GM12878 (cell line): ENCODE measurements around the gene CDR2. TPM values are rescaled to one million over a fixed set of nuclear protein-coding genes. Genes with fewer than 3 reads are reported as not detected.
"Not testable (repeated sequence)": the region's sequence is repeated elsewhere in the genome, so short reads cannot be mapped to it uniquely, and the experiment has no call there.

Experiments used
- ATAC-seq: fragments of 200-7000 bp; cut with Tn5 transposase; 3 replicates; pipeline ENCODE4 v1.9.1; 2020; ENCODE audit warnings: mild to moderate bottlenecking, moderate library complexity
- BruUV-seq: library from RNA; stranded (reverse); fragments of 400-500 nt; replicated peaks from 2 replicates; lab custom pipeline; 2021; lab: Mats Ljungman, UMichigan
- CTCF ChIA-PET: fragments of 300-600 bp; sonication (Branson Sonifier 250); formaldehyde crosslinking; extraction: SDS; loops from one replicate; lab custom pipeline; 2021; ENCODE audit warnings: inconsistent platforms; lab: Yijun Ruan, JAX
- POLR2A ChIA-PET: fragments of 350-600 bp; formaldehyde crosslinking; extraction: SDS; loops from one replicate; lab custom pipeline; 2021; ENCODE audit warnings: inconsistent platforms; lab: Charles Lee
- RAD21 ChIA-PET: fragments of 300-600 bp; sonication (Branson Sonifier 250); formaldehyde crosslinking; loops from one replicate; lab custom pipeline; 2023; ENCODE audit warnings: antibody characterized with exemption; ENCODE audit not compliant: unreplicated experiment; lab: Charles Lee
- SMC1A ChIA-PET: fragments of 300-600 bp; sonication (Branson Sonifier 250); formaldehyde crosslinking; loops from one replicate; lab custom pipeline; 2023; ENCODE audit not compliant: unreplicated experiment, uncharacterized antibody; lab: Charles Lee
- DNase-seq: peaks from one replicate; pipeline ENCODE4 v3.0.0-alpha.2; 2011; ENCODE audit warnings: low read depth, low spot score
- FAIRE-seq: peaks from 3 replicates; lab custom pipeline; 2011; peaks lifted over from hg19 to GRCh38; lab: Jason Lieb, UNC
- H2AFZ ChIP-seq: 2 replicates; pipeline ENCODE4 v1.6.0; 2011; ENCODE audit warnings: low read depth, low read length, control low read depth; ENCODE audit not compliant: control insufficient read depth
- H3K27ac ChIP-seq: 2 replicates; pipeline ENCODE4 v1.5.1; 2011; ENCODE audit warnings: control low read depth; ENCODE audit not compliant: control insufficient read depth, insufficient read depth
- H3K27me3 ChIP-seq, 2 experiments: replicated peaks in 1 of 2; 2 replicates each; pipeline versions ENCODE4 v1.6.0 to v1.6.1; 2011; ENCODE audit warnings: low read length in 1 of 2; ENCODE audit not compliant: control insufficient read depth in 2 of 2, insufficient read depth in 2 of 2
- H3K36me3 ChIP-seq, 2 experiments: 2 replicates each; pipeline ENCODE4 v1.5.1; 2011; ENCODE audit warnings: low read length in 1 of 2; ENCODE audit not compliant: control insufficient read depth in 2 of 2, insufficient read depth in 2 of 2
- H3K4me1 ChIP-seq: 2 replicates; pipeline ENCODE4 v1.6.1; 2011; ENCODE audit warnings: mild to moderate bottlenecking, low read length, moderate library complexity, mixed read lengths; ENCODE audit not compliant: control insufficient read depth, insufficient read depth
- H3K4me2 ChIP-seq: 2 replicates; pipeline ENCODE4 v1.6.0; 2011; ENCODE audit warnings: control low read depth; ENCODE audit not compliant: control insufficient read depth, insufficient read depth
- H3K4me3 ChIP-seq: fragments of 200-600 bp; sonication (generic); 2 replicates; pipeline ENCODE4 v1.5.1; 2016
- H3K79me2 ChIP-seq: 2 replicates; pipeline ENCODE4 v1.6.0; 2011; ENCODE audit warnings: low read length; ENCODE audit not compliant: control insufficient read depth, insufficient read depth
- H3K9ac ChIP-seq: 2 replicates; pipeline ENCODE4 v1.8.0; 2011; ENCODE audit warnings: low read length, control low read depth, mixed read lengths; ENCODE audit not compliant: control insufficient read depth, insufficient read depth
- H3K9me3 ChIP-seq: replicated peaks from 3 replicates; pipeline ENCODE4 v1.5.1; 2011; ENCODE audit warnings: mild to moderate bottlenecking, low read length; ENCODE audit not compliant: control insufficient read depth, insufficient read depth
- H4K20me1 ChIP-seq: 2 replicates; pipeline ENCODE4 v1.6.0; 2011; ENCODE audit not compliant: control insufficient read depth, insufficient read depth
- ASH2L ChIP-seq: fragments of 300-600, 200-600 bp; sonication (generic); IDR thresholded peaks from 2 replicates; pipeline ENCODE4 v1.6.1; 2017; ENCODE audit warnings: low read depth, mild to moderate bottlenecking, borderline replicate concordance
- ATF7 ChIP-seq: fragments of 450-650 bp; IDR thresholded peaks from 2 replicates; pipeline ENCODE4 v1.6.1; 2016; ENCODE audit warnings: low read depth, mild to moderate bottlenecking
- JUNB ChIP-seq: IDR thresholded peaks from 2 replicates; pipeline ENCODE4 v1.6.1; 2016; ENCODE audit warnings: antibody characterized with exemption, mild to moderate bottlenecking
- NRF1 ChIP-seq: conservative IDR thresholded peaks from 2 replicates; pipeline ENCODE4 v1.6.1; 2011; ENCODE audit warnings: mild to moderate bottlenecking, low read depth, low read length, improper control_type of control experiment
- WGBS: methylation state at CpG from one replicate; pipeline ENCODE4 v1.1.6; 2016; ENCODE audit warnings: low lambda C conversion rate; ENCODE audit not compliant: insufficient replicate concordance, insufficient coverage; ENCODE audit errors: missing lambda C conversion rate; 5-methylcytosine and 5-hydroxymethylcytosine counted together
- in situ Hi-C: fragments of 300-500 bp; cut with MboI; formaldehyde crosslinking; loops from 9 replicates; pipeline ENCODE4 v1.14.3; 2018; ENCODE audit warnings: mixed read lengths
- intact Hi-C: fragments of 100-400 bp; cut with micrococcal nuclease; formaldehyde crosslinking; loops from one replicate; pipeline ENCODE4 v1.14.2; 2022; ENCODE audit not compliant: unreplicated experiment
- polyA plus RNA-seq, 11 experiments: library from polyadenylated mRNA; depleted of rRNA in 4 of 11; unstranded in 6 of 11; stranded (reverse) in 5 of 11; fragments of >200 nt; fragmentation: Nextera tagmentation in 4 of 11; fragmentation: Illumina TruSeq in 1 of 11; extraction: Ambion mirVana in 4 of 11; extraction: Trizol in 1 of 11; gene quantifications; 1 replicate in 1 of 11; 2 replicates in 10 of 11; pipeline versions ENCODE4 v1.2.1 to v1.2.3, GENCODE V29; 2011 to 2016; ENCODE audit warnings: inconsistent platforms in 2 of 11, missing spikeins in 2 of 11, low read depth in 1 of 11
- total RNA-seq, 4 experiments: library from RNA; depleted of rRNA in 3 of 4; stranded (reverse); fragments of >200 nt in 3 of 4; fragmentation: Illumina TruSeq in 1 of 4; extraction: Trizol in 1 of 4; gene quantifications; 2 replicates each; pipeline versions ENCODE4 v1.2.1 to v1.2.3, GENCODE V29; 2013 to 2021
- TF ChIP-seq, protein P1 (sequence below): fragments of 450-650 bp; formaldehyde crosslinking; IDR thresholded peaks from 2 replicates; pipeline ENCODE4 v1.5.0; 2022; ENCODE audit warnings: mild to moderate bottlenecking, missing genetic modification characterization

The CDR2 gene
- total and polyA plus RNA-seq, 10 of the 15 experiments (the other 5 are each of a cell fraction or from before 2014, with no cell fraction given): 4.8 to 24.3 (median 19.2) TPM

DNA sequence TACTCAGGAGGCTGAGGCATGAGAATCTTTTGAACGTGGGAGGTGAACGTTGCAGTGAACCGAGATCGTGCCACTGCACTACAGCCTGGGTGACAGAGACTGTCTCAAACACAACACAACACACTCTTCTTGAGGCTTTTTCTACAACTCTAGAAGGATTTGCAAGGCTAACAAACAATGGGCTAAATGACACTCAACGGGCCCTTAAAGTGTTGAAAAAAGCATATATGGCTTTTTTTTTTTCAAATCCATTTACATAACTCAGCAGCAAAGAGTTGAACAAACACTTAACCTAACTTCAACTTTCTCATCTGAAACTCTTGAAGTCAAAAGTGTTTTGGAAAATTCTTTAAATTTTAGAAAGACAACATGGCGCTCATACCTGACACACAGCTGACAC, 22.3 kb downstream of the CDR2 start:
- Histone ChIP-seq H4K20me1 (no peaks in the 10 kb centered on the region), H3K4me2 (no peak overlapping the region), H3K27me3 (no peaks in the 10 kb centered on the region), H2AFZ (no peak overlapping the region), H3K36me3 (peaks cover 10 to 22% of the 10 kb centered on the region in 2 experiments), H3K4me1 (peaks cover 30% of the 10 kb centered on the region)
- CTCF ChIA-PET: interaction anchor here (1.9 to 3.6 kb wide), 3 partner anchors 18 to 32 kb away, joined by 8 to 20 read pairs (median 16); partner anchors contain the start of gene CDR2
- ATAC-seq: no peak
- SMC1A ChIA-PET: interaction anchor here (1.0 to 9.1 kb wide), 5 partner anchors 8 to 22 kb away, joined by 3 to 205 read pairs (median 4); partner anchors contain the start of gene CDR2
- DNase-seq: no peak
- intact Hi-C loops (no loop called here), in situ Hi-C loops (no loop called here)
- POLR2A ChIA-PET: interaction anchor here (0.7 to 10.9 kb wide), 3 partner anchors 14 to 160 kb away, joined by 3 to 185 read pairs (median 4); partner anchors contain the start of gene CDR2
- RAD21 ChIA-PET: interaction anchor here (0.6 to 7.2 kb wide), 4 partner anchors 14 to 984 kb away, joined by 3 to 64 read pairs (median 14); partner anchors contain the start of gene CDR2
- TF ChIP-seq JUNB (no peak), NRF1 (no peak), ATF7 (no peak), ASH2L (no peak)
- TF ChIP-seq, protein P1, sequence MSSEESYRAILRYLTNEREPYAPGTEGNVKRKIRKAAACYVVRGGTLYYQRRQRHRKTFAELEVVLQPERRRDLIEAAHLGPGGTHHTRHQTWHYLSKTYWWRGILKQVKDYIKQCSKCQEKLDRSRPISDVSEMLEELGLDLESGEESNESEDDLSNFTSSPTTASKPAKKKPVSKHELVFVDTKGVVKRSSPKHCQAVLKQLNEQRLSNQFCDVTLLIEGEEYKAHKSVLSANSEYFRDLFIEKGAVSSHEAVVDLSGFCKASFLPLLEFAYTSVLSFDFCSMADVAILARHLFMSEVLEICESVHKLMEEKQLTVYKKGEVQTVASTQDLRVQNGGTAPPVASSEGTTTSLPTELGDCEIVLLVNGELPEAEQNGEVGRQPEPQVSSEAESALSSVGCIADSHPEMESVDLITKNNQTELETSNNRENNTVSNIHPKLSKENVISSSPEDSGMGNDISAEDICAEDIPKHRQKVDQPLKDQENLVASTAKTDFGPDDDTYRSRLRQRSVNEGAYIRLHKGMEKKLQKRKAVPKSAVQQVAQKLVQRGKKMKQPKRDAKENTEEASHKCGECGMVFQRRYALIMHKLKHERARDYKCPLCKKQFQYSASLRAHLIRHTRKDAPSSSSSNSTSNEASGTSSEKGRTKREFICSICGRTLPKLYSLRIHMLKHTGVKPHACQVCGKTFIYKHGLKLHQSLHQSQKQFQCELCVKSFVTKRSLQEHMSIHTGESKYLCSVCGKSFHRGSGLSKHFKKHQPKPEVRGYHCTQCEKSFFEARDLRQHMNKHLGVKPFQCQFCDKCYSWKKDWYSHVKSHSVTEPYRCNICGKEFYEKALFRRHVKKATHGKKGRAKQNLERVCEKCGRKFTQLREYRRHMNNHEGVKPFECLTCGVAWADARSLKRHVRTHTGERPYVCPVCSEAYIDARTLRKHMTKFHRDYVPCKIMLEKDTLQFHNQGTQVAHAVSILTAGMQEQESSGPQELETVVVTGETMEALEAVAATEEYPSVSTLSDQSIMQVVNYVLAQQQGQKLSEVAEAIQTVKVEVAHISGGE (CRISPR knock-in tag): no peak
- TF ChIP-seq, all 136 proteins: peak for 0
- Histone ChIP-seq H3K27ac (no peak overlapping the region), H3K9me3 (no peaks in the 10 kb centered on the region; the same call in 2 of the 3 replicates), H3K79me2 (peaks cover 12% of the 10 kb centered on the region), H3K9ac (no peak overlapping the region), H3K4me3 (no peak overlapping the region)
- over 99% methylated on average over 6 of the region's 6 CpGs for WGBS
- FAIRE-seq: no peak
- no TSS peak for BruUV-seq

DNA sequence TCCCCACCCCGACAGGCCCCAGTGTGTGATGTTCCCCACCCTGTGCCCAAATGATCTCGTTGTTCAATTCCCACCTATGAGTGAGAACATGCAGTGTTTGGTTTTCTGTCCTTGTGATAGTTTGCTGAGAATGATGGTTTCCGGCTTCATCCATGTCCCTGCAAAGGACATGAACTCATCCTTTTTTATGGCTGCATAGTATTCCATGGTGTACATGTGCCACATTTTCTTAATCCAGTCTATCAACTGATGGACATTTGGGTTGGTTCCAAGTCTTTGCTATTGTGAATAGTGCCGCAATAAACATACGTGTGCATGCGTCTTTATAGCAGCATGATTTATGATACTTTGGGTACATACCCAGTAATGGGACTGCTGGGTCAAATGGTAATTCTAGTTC, 23.4 kb downstream of the CDR2 start:
- SMC1A ChIA-PET: interaction anchor here (9.1 kb wide), 1 partner anchor 21 kb away, joined by 205 read pairs; the partner anchor contains the start of gene CDR2
- H3K36me3 ChIP-seq: peaks cover 16 to 29% of the 10 kb centered on the region in 2 experiments
- H3K27me3 ChIP-seq, in situ Hi-C loops, H3K4me3 ChIP-seq, RAD21 ChIA-PET, FAIRE-seq, H3K9me3 ChIP-seq, ATAC-seq, intact Hi-C loops, H3K27ac ChIP-seq, DNase-seq, POLR2A ChIA-PET, H3K9ac ChIP-seq, CTCF ChIA-PET, H4K20me1 ChIP-seq, H2AFZ ChIP-seq, BruUV-seq, H3K4me2 ChIP-seq: not testable (repeated sequence)
- 100% methylated on average over 5 of the region's 6 CpGs for WGBS
- H3K79me2 ChIP-seq: peaks cover 12% of the 10 kb centered on the region
- H3K4me1 ChIP-seq: peaks cover 20% of the 10 kb centered on the region
